Mucosa of rectum (tissue), 2 donors: ENCODE measurements around the gene CLCN2.

ENCODE experiments used
- H3K27ac ChIP-seq, 2 donors: one replicate each; pipeline ENCODE4 v1.7.0; 2013; ENCODE audit warnings: inconsistent platforms in 2 of 2, low read depth in 2 of 2, low read length in 2 of 2
- H3K27me3 ChIP-seq, 2 donors: one replicate each; pipeline ENCODE4 v1.7.0; 2013; ENCODE audit warnings: low read length in 2 of 2; ENCODE audit not compliant: control insufficient read depth in 2 of 2, insufficient read depth in 2 of 2
- H3K36me3 ChIP-seq, 2 donors: one replicate each; pipeline ENCODE4 v1.7.0; 2013; ENCODE audit warnings: low read length in 2 of 2; ENCODE audit not compliant: control insufficient read depth in 2 of 2, insufficient read depth in 2 of 2
- H3K4me1 ChIP-seq, 2 donors: one replicate each; pipeline ENCODE4 v1.7.0; 2013; ENCODE audit warnings: low read length in 2 of 2, mild to moderate bottlenecking in 1 of 2; ENCODE audit not compliant: control insufficient read depth in 2 of 2, insufficient read depth in 2 of 2
- H3K4me3 ChIP-seq, 2 donors: one replicate each; pipeline ENCODE4 v1.7.0; 2013; ENCODE audit warnings: low read length in 2 of 2
- H3K9ac ChIP-seq, 2 donors: one replicate each; pipeline ENCODE4 v1.7.0; 2013; ENCODE audit warnings: low read length in 2 of 2, low read depth in 1 of 2, mild to moderate bottlenecking in 1 of 2
- H3K9me3 ChIP-seq, 2 donors: one replicate each; pipeline ENCODE4 v1.7.0; 2013; ENCODE audit warnings: low read length in 2 of 2; ENCODE audit not compliant: control insufficient read depth in 2 of 2
- donor health status: healthy.
- donor health status: Normal muscosa, but diverticular disease.

The CLCN2 gene

DNA sequence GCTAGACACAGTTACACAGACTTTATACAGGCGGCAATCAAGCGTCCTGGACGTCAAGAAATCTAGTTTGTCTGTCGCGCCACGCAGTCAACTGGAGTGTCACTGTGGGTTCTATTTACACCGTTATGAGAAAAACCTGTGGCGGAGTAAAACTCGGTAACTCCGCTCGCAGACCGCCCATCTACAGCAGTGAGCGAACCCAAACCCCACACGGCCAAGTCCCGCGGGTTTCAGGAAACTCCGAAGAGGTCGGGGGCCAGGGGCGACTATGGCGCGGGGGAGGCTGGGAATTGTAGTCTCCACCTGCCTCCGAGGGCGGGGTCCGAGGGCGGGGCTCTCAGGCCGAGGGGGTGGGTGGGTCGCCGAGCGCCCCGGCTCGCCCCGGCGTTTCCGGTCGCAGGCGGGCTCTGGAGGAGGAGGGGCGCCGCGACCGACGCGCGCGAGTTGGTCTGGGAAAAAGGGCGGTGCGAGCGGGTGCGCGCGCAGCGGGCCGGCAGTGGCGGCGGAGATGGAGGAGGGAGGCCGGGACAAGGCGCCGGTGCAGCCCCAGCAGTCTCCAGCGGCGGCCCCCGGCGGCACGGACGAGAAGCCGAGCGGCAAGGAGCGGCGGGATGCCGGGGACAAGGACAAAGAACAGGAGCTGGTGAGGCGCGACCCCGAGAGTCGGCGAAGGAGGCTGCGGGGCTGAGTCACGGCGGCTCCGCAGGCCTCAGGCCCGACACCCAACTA lies 62.5 kb downstream of the CLCN2 start, which contains the start of gene PSMD2:
Gene PSMD2, plus strand, starts transcription at position 483 of the 729 bp plus-strand sequence. Its CDS starts 26 bp downstream, at position 509.
- Histone ChIP-seq H3K27ac (peak within 1 kb of the TSS; percentile 79 to 83), H3K9ac (peak within 1 kb of the TSS; percentile 83 to 88), H3K36me3 (peaks cover 28 to 34% of the 10 kb centered on the region in 2 donors), H3K9me3 (no peaks in the 10 kb centered on the region), H3K4me1 (peaks cover 7 to 12% of the 10 kb centered on the region in 2 donors), H3K4me3 (peak within 1 kb of the TSS; percentile 93 to 96), H3K27me3 (no peaks in the 10 kb centered on the region)

DNA sequence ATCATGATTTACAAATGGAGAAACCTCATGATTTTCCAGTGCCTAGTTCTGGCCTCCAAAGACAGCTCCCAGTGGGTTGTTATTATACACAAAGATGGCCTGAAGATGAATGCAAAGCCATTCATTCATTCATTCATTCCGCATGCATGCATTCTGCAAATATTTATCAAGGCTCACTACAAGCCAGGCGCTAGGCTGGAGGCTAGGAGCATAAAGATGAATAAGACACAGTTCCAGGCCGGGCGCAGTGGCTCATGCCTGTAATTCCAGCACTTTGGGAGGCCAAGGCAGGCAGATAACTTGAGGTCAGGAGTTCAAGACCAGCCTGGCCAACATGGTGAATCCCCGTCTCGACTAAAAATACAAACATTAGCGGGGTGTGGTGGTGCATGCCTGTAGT lies 64.8 kb downstream of the CLCN2 start:
- H3K4me1 ChIP-seq, result peaks cover 7 to 12% of the 10 kb centered on the region in 2 donors
- no peak overlapping the region for H3K27ac ChIP-seq
- no peaks in the 10 kb centered on the region for H3K9me3 ChIP-seq
- peaks cover 5 to 11% of the 10 kb centered on the region in 2 donors for H3K36me3 ChIP-seq
- H3K9ac ChIP-seq, result no peak overlapping the region
- H3K4me3 ChIP-seq, result no peak overlapping the region
- H3K27me3 ChIP-seq, result no peaks in the 10 kb centered on the region
